Measurements from ENCODE around the gene HPSE2.
"Not testable (repeated sequence)": the region's sequence is repeated elsewhere in the genome, so short reads cannot be mapped to it uniquely, and the experiment has no call there.

Gene HPSE2

GRCh38 chr10:99143651-99144050 lies 92.0 kb downstream of the HPSE2 start:
- DNase-seq: no peak

DNA sequence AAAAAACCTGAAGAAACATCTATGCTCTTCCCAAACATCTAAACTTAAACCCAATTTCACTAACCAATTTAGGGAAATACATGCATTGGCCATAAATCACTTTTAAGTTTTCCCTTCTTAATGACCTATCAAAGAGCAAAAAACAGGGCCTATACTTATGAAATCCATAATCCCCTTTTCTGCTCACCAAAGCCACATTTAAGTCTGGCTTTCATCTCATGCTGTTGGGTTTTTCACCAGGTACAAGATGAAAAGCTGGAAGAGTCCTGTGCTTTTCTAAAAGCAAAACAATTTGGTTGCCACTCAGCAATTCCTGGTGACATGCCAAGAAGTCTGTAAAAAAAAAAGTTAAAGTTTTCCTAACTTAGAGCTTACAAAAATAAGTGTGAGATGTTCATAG lies 92.6 kb downstream of the HPSE2 start:
- no peak for DNase-seq

- DNase-seq: not testable (repeated sequence)
Observed at GRCh38 chr10:99132897-99133296, 102.8 kb downstream of the HPSE2 start.

DNA sequence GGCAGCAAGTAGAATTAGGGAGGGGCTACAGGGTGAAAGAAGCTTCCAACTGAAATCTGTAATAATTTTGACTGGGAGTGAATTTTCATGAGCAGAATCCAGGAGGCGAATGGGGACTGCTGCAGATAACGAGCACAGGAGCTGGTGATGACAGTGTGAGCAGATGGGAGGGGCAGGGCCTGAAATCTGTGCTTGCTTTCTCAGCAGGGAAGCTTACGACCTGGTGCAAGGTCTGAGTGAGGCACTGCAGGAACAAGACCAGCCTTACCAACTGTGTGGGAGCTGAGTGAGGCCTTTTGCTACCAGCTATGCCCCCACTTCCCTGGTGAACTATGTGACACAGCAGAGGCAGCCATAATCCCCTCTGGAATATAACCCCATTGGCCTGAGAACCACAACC lies 109.8 kb downstream of the HPSE2 start:
- no peak for DNase-seq

DNA sequence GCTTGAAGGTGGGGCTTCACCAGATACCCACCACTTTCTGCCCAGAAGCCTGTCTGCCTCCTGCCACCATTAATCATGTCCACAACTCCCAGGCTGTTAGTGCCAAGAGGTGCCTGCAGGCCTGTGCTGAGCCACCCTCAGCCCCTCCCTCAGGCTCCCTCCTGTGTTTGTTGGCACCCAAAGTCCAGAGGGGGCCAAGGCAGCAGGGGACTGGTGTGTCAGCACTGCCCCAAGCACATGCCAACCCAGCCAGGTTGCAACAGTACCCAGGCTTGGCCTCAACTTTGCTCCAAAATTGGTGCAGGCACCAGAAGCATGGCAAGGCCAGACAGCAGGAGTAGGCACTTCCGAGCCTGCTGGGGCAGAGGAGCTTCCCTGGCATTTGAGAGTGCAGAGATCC lies 111.3 kb downstream of the HPSE2 start:
- DNase-seq: no peak

DNA sequence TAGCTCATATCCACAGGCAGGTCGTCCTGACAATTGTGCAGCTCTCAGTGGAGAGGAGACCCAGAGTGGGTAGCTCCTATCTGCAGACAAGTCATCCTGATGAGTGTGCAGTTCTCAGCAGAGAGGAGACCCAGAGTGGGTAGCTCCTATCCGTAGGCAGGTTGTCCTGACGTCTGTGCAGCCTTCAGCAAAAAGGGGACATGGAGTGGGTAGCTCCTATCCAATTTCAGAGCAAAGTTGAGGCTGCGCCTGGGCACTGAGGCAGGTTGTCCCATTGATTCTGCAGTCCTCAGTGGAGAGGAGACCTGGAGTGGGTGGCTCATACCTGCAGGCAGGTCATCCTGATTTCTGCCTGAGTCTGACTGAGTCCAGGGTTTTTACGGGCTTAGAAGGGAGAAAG lies 111.8 kb downstream of the HPSE2 start:
- no peak for DNase-seq

- DNase-seq: no peak
Observed at GRCh38 chr10:99123336-99123735, 112.3 kb downstream of the HPSE2 start.

- DNase-seq: no peak
Observed at GRCh38 chr10:99119258-99119748, 116.3 kb downstream of the HPSE2 start.

DNA sequence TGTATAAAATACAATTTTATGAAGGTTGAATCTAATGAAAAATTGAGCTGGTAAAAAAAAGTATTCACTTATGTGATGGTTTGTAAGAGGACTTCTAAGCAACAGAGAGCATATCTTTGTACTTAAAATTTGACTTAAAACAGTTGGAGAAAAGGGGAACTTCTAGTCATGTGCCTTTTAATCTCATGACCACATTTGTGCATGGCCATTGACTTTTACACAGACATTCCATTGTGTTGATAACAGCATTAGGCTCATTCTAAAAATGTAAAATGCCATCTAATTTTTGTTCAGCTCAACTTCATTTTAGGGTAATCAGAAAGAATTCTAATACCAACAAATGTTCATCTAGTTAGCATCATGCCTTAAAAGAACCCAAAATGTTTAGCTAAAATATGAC lies 119.9 kb downstream of the HPSE2 start:
- DNase-seq: no peak

- DNase-seq: no peak
Observed at GRCh38 chr10:99085358-99085757, 150.3 kb downstream of the HPSE2 start.

- DNase-seq: no peak
Observed at GRCh38 chr10:99084161-99084560, 151.5 kb downstream of the HPSE2 start.

DNA sequence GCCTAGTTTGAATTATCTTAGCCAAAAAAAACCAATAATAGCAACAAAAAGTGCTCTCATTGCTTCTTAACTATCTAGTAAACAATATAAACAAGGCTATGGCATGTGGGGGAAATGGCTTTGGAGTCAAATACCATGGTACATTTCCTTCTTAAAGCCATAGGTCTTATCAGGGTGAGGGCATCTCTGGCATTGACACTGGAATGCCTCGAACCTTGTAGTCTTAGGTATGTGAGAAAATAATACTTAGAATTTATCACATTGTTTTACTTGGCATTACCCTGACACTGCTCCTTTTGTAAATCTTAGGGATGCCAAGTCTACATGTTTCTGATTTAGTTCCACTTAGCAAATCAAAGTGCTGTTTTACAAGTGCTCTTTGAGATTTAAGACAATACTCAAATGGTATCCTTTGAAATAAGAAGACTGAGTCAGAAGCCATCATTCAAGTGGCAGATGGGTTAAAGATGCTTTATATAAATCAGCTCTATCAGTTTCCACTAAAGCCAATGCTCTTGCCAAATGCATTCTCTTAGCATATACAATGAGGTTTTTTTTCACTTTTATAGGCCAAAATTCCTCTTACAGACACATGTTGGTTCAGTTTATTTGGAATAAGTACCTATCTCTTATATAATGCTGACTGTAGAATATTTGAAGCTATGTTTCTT lies 155.2 kb downstream of the HPSE2 start:
- no peak for DNase-seq

DNA sequence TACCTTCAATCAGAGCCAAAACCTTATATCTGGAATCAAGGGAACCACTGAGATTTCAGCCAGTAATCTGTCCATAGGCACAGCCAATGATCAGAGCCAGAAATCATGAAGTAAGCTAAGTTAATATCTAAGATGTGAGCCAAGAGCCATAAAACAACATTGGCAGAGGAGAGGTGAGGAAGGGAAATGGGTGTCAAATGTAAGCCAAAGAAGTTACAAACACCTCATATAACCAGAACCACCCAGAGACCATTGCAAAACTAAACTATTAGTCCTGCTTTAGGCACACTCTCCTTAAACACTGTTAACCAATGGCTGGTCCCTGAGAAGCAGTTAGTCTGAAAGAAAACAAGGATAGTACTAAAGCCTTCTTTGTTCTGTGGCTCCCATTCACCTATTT lies 173.1 kb downstream of the HPSE2 start:
- DNase-seq: no peak

DNA sequence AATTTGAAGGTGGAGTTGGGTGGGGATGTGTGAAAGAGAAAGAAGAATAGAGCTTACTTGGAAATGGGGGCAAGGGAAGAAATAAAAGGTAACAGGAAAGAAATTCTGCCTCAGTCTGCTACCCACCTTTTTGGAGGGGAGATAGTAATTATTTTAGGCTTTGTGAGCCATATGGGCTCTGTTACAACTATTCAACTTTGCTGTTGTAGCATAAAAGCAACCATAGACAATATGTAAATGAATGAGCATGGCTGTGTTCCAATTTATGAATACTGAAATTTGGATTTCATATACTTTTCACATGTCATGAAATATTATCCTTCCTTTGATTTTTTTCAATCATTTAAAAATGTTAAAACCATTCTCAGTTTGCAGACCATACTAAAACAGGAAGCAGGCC lies 176.9 kb downstream of the HPSE2 start:
- no peak for DNase-seq

DNA sequence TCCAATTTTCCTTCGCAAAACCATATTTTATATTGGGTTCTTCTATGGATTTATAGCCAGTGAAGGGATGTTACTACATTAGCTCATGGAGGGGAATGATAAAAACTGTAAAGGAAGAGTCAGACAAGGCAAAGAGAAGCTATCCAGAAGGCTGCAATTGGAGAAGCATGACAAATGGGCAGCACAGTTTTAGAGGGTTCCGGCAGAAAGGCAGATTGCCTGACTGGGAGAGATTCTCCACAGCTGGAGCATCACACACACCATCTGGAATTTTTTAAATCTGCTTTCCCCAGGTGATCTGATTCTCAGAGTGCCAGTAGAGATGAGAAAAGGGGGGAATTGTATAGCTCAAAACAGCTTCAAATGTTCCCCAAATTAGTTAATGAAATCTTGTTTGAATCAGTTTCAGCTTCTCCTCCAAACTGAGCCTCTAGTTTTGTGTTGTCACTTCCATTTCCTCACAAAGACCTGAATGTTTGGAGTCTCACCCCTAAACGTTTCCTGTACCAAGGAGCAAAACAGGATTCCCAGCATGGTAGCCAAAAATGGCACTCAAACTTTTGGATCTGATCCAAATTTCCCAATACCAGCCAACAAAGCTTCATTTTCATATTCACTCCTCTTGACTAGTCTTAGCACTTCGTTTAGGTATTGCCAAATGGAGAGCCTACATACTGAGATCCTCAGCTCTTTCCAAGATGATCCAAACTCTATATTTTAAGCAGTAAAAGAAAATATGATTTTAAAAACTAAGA lies 177.5 kb downstream of the HPSE2 start:
- no peak for DNase-seq

DNA sequence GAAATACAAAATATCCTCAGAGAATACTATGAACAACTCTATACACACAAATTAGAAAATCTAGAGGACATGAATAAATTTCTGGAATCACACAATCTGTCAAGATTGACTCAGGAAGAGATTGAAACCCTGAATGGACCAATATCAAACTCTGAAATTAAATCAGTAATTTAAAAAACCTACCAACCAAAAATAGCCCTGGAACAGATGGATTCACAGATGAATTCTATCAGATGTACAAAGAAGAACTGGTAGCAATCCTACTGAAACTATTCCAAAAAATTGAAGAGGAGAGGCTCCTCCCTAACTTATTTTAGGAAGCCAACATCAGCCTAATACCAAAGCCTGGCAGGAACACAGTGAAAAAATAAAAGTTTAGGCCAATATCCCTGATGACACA lies 190.0 kb downstream of the HPSE2 start:
- no peak for DNase-seq

DNA sequence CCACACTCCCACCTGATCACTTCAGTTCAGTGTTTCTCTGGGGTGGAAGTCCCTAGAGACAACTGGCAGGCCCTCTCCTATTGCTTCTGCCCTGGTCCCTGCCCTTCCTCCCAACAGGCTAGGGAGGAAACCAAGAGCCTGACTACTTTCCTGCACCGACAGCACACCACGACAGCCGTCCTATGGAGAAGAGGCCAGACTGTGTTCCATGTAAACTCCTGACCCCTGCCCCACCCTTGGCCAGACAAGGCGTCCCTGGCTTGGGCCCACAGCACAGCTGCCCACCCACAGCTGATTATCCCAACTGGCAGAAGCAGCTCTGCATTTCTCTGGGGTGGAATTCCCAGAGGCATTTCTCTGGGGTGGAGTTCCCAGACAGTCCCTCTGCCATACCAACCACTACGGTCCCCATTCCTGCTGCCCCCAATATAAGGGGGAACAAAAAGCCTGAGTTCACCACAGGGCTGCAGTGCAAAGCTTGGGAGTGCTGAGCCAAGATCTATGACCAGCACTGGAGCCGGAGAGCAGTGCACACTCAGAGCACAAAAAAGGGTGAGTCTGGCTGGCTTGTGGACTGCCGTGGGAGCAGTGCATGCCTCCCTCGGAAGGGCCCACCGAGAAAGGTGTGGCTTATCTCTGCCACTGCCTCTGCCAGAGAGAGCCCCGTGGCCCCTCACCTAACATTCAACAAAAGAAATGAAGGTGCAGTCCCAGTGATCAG lies 193.4 kb downstream of the HPSE2 start:
- DNase-seq: no peak

- DNase-seq: no peak
Observed at GRCh38 chr10:99041468-99041867, 194.2 kb downstream of the HPSE2 start.

DNA sequence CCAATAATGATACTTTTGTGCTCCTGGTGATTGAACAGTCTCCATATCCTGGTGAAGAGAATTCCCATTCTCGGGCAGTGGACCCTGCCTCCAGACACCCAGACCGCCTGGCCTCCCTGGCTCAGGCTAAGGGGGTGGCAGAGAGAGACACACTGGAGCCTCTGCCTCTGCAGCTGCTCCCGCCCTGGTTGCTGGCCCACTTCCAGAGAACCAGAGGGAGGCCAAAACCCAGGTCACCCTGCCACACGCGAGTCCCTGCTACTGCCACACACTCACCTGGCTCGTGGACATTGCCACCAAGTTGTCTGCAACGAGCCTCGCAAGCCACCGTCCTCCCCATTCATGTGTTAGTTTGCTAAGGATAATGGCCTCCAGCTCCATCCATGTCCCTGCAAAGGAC lies 221.8 kb downstream of the HPSE2 start:
- DNase-seq: no peak

- no peak for DNase-seq
Observed at GRCh38 chr10:99010286-99010685, 225.4 kb downstream of the HPSE2 start.

DNA sequence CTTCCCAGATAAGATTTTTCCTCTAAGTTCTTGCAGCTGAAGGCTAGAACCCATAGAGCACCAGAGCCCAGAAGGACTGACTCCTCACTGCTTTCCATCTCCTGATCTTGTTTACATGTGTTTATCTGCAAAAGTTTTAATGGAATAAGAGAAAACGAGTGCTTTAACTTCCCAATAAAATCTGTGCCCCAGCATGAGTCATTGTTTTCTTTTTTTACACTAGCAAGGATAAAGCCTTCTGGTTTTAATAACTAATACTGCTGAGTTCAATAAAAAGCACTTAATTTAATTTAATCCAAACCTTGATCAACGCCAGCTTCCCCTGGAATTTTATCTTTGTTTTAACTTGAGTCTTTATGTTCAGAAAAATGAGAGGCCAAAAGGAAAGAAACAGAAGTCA lies 227.6 kb downstream of the HPSE2 start:
- no peak for DNase-seq

GRCh38 chr10:99007457-99007856 lies 228.2 kb downstream of the HPSE2 start:
- no peak for DNase-seq

- no peak for DNase-seq
Observed at GRCh38 chr10:99005254-99005653, 230.4 kb downstream of the HPSE2 start.

DNA sequence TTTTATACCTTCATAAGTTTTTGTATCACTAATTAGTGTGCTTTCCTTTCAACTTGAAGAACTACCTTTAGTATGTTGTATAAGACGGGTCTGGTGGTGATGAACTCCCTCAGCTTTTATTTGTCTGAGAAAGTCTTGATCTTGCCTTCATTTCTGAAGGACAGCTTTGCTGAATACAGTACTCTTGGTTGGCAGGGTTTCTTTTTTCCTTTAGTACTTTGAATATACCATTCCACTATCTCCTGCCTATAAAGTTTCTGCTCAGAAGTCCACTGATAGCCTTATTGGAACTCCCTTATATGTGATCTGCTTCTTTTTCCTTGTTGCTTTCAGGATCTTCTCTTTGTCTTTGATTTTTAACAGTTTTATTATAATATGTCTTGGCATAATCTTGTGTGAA lies 230.9 kb downstream of the HPSE2 start:
- DNase-seq: no peak

Data from fibroblast of upper back skin (primary cell).